Measurements from ENCODE around the gene PFKFB2. TPM values are rescaled to one million over a fixed set of nuclear protein-coding genes. Genes with fewer than 3 reads are reported as not detected.

The PFKFB2 gene
- total and polyA plus RNA-seq, 2 of the 8 experiments (the other 6 are each of a cell fraction or from before 2014, with no cell fraction given): 6.7 to 19.1 TPM

DNA sequence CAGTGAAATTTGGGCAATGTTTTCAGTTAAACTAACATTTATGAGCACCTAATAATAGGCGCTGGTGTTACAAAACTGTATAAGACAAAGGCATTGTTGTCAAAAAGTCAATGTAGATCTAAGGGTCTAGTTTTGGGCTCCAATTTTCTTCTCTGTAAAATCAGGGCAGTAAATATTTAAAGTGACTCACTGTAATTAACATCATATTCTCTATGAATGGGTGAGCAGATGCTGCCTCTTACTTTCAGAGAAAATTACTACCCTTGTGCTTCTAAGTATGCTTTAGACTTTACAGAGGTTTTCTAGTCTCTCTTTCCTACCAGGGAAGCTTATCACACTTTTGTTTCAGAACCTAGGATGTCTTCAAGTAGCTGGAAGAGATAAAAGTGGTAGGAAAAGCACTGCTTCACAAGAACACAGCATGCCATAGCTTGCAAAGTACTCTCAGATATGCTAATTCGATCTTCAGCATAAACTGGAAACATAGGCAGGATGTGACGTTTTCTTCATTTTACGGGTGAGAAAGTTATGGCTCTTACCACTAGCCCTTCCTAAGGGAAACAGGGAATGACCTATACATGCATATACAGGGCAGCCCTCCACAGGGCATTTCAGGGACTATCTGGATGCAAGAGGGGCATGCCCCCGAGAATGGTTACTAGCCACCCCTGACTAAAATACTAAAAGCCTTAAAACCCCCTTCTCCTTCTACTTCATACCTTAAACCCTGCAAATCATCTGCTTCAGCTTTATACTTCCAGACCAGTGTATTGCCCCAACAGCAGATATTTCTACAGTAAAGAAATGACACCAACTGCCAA, 23.2 kb upstream of the PFKFB2 start:
- H2AK5ac ChIP-seq (ENCODE audit: low read depth, low read length): no peak overlapping the region
- no peak overlapping the region for H4K8ac ChIP-seq (ENCODE audit: extremely low read depth, insufficient read depth, low read length)
- no peak overlapping the region for H2BK120ac ChIP-seq (replicated peaks; ENCODE audit: low read depth, low read length)
- no peaks in the 10 kb centered on the region for H3K79me1 ChIP-seq (ENCODE audit: low read depth, low read length)
- no peak overlapping the region; a peak in 1 of 4 replicates for H3K4me2 ChIP-seq (ENCODE audit: insufficient read depth in 1 of 2, low read depth in 2 of 2, low read length in 2 of 2)
- no peaks in the 10 kb centered on the region for H3K36me3 ChIP-seq (ENCODE audit: control insufficient read depth in 2 of 4, insufficient read depth in 4 of 4, low read length in 3 of 4)
- H4K20me1 ChIP-seq (replicated peaks in 1 of 2; ENCODE audit: control insufficient read depth in 1 of 2, insufficient read depth in 2 of 2, low read length in 2 of 2): no peaks in the 10 kb centered on the region
- DNase-seq (ENCODE audit: low read depth in 1 of 2, low spot score in 2 of 2) (no peak), FAIRE-seq (no peak)
- TF ChIP-seq NANOG (IDR thresholded peaks at IDR 0.05; ENCODE audit: insufficient read depth, low read depth, low read length, poor library complexity, severe bottlenecking): no peak
- TF ChIP-seq KDM1A (IDR thresholded peaks at IDR 0.05; ENCODE audit: borderline replicate concordance, low read length): no peak
- no peak for TF ChIP-seq TCF12 (IDR thresholded peaks at IDR 0.05; ENCODE audit: low read depth, low read length)
- TF ChIP-seq SP4 (IDR thresholded peaks at IDR 0.05; ENCODE audit: low read length): no peak
- no peak for TF ChIP-seq SRF (IDR thresholded peaks at IDR 0.05; ENCODE audit: low read depth, low read length)
- TF ChIP-seq RBBP5 (IDR thresholded peaks at IDR 0.05; ENCODE audit: borderline replicate concordance, low read depth, low read length): no peak
- TF ChIP-seq, protein P1, sequence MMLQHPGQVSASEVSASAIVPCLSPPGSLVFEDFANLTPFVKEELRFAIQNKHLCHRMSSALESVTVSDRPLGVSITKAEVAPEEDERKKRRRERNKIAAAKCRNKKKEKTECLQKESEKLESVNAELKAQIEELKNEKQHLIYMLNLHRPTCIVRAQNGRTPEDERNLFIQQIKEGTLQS (IDR thresholded peaks at IDR 0.05; ENCODE audit: insufficient read depth, low read depth, low read length): no peak
- no peak for TF ChIP-seq TBP (IDR thresholded peaks at IDR 0.05; ENCODE audit: low read depth, low read length)
- TF ChIP-seq SIX5 (IDR thresholded peaks at IDR 0.05; ENCODE audit: low read depth, low read length): no peak
- no peak overlapping the region for H3K27ac ChIP-seq (ENCODE audit: low read depth, low read length)
- no peaks in the 10 kb centered on the region for H3K23me2 ChIP-seq (ENCODE audit: low read depth, low read length)
- no peak overlapping the region for H3K4me3 ChIP-seq (ENCODE audit: extremely low read depth in 1 of 4, insufficient read depth in 2 of 4, low read depth in 3 of 4, low read length in 4 of 4)
- H3K9ac ChIP-seq (replicated peaks in 1 of 4; ENCODE audit: extremely low read depth in 1 of 4, low read depth in 3 of 4, low read length in 3 of 4): no peak overlapping the region
- no peak overlapping the region for H3K18ac ChIP-seq (ENCODE audit: extremely low read depth, low read length)
- H4K5ac ChIP-seq (ENCODE audit: insufficient read length, low read depth, low read length): no peak overlapping the region
- H3K14ac ChIP-seq (ENCODE audit: insufficient read length): no peak overlapping the region
- H4K91ac ChIP-seq (replicated peaks; ENCODE audit: insufficient read length, low read length): no peak overlapping the region
- H3K27me3 ChIP-seq (replicated peaks in 1 of 4; ENCODE audit: control insufficient read depth in 3 of 4, extremely low read depth in 1 of 4, insufficient read depth in 3 of 4, low read length in 3 of 4): no peaks in the 10 kb centered on the region
- H2BK5ac ChIP-seq (ENCODE audit: low read depth, low read length): no peak overlapping the region
- POLR2A ChIA-PET (ENCODE audit: partially characterized antibody): interaction anchor here (1.2 to 1.6 kb wide), 3 partner anchors 8 to 23 kb away, joined by 3 to 4 read pairs (median 3); partner anchors contain the start of gene PFKFB2
- H3K56ac ChIP-seq (replicated peaks; ENCODE audit: insufficient read length, low read depth, low read length): no peak overlapping the region
- no peak overlapping the region for H3K4ac ChIP-seq (replicated peaks; ENCODE audit: insufficient read length, low read depth, low read length)
- H3K4me1 ChIP-seq (replicated peaks in 1 of 4; ENCODE audit: control insufficient read depth in 3 of 4, insufficient read depth in 4 of 4, low read length in 3 of 4): peaks cover 7 to 21% (median 18%) of the 10 kb centered on the region in 4 experiments
- H2BK12ac ChIP-seq (ENCODE audit: low read depth, low read length): no peak overlapping the region
- WGBS, 2 experiments (ENCODE audit: extremely low coverage in 1 of 2, insufficient coverage in 1 of 2, insufficient read length in 1 of 2, insufficient replicate concordance in 2 of 2, low coverage in 1 of 2, low lambda C conversion rate in 2 of 2, missing lambda C conversion rate in 1 of 2): 86% methylated on average over 5 of the region's 5 CpGs; no CpG with 5 or more reads in 1 of the 2 experiments
- no peaks in the 10 kb centered on the region for H3K9me3 ChIP-seq (ENCODE audit: insufficient read depth in 2 of 2, low read depth in 1 of 2, low read length in 1 of 2)
- no peak overlapping the region for H3K23ac ChIP-seq (ENCODE audit: insufficient read length)
- H3K79me2 ChIP-seq (ENCODE audit: control insufficient read depth in 1 of 2, insufficient read depth in 2 of 2, low read length in 2 of 2): no peaks in the 10 kb centered on the region
- H2BK20ac ChIP-seq (ENCODE audit: low read length): no peak overlapping the region
- no peak overlapping the region for H2BK15ac ChIP-seq (ENCODE audit: low read length)
- H2AFZ ChIP-seq (ENCODE audit: low read length): no peak overlapping the region
- CTCF ChIA-PET (ENCODE audit: partially characterized antibody): interaction anchor here (0.8 to 6.1 kb wide), 5 partner anchors 11 to 47 kb away, joined by 3 to 40 read pairs (median 3); partner anchors contain the start of gene YOD1

All from H1 (cell line).